ENCODE data around the gene IKBIP.
"Not testable (repeated sequence)": the region's sequence is repeated elsewhere in the genome, so short reads cannot be mapped to it uniquely, and the experiment has no call there.

Gene IKBIP

DNA sequence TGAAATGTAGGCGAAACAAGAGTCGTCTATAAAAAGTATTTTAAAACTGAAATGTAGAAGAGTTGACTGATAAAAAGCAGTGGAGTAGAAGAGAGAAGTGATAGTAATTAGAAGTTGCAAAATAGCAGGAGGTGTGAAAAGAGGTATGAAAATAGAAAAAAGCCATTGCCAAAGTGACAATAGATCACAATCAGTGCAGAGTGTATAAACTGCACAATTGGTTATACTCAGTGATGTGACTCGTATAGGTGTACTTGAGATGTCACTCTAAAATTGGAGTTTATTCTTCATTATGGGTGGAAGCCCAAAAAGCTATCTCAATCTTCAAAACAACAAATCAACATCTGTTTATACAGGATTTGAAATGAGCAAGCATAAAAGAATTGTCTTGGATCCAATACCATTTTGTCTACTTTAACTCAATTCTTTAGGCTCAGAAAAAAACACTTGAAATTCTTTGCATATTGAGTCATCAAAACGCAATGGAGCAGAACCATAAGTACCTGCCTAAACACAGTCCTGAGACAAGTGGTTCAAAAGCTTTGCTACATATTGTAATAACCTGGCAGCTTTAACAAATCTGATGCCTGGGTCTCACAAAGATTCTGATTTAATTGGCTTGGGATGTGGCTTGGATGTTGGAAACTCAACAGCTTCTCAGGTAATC, 8.8 kb downstream of the IKBIP start:
- no peak for DNase-seq

GRCh38 chr12:98618952-98619351, 25.6 kb downstream of the IKBIP start:
- DNase-seq, result no peak

DNA sequence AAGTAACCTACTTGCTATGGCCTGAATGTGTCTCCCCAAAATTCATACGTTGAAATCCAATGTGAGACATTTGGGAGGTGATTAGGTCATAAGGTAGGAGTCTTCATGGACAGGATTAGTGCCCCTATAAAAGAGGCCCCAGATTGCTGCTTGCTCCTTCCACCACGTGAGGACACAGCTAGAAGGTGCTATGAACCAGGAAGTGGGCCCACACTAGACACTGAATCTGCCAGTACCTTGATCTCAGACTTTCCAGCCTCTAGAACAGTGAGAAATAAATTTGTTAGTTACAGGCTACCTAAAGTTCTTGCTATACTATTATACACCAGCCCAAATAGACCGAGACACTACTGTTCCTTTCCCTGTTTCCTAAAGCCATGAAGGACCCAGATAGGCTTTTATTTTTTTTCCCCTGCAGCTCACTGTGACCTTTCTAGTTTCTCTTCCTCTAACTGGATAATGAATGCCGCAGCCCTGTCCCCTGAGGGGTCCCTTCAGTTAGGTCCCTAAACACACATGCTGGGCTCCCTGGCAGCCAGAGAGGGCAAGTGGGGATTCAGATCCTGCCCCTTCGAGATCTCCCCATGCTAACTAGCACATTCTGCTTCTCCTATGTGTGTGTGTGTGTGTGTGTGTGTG, 31.8 kb downstream of the IKBIP start:
- no peak for DNase-seq

DNA sequence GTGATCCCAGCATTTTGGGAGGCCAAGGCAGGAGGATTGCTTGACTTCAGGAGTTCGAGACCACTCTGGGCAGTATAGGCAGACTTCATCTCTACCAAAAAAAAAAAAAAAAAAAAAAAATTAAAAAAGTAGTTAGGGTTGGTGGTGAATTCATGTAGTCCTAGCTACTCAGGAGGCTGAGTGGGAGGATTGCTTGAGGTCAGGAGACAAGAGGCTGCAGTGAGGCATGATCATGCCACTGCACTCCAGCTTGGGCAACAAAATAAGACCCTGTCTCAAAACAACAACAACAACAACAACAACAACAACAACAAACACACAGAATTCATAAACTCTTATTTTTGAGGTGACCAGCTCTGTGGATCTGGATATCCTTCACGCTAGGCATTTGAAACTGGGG, 34.0 kb downstream of the IKBIP start:
- no peak for DNase-seq

GRCh38 chr12:98606359-98606988, 38.1 kb downstream of the IKBIP start:
- DNase-seq, result no peak

- DNase-seq, result no peak
These were observed 42.7 kb downstream of the IKBIP start for GRCh38 chr12:98601924-98602323.

- DNase-seq, result not testable (repeated sequence)
These were observed 47.3 kb downstream of the IKBIP start for GRCh38 chr12:98597313-98597712.

GRCh38 chr12:98595243-98595988, 49.2 kb downstream of the IKBIP start:
- no peak for DNase-seq

DNA sequence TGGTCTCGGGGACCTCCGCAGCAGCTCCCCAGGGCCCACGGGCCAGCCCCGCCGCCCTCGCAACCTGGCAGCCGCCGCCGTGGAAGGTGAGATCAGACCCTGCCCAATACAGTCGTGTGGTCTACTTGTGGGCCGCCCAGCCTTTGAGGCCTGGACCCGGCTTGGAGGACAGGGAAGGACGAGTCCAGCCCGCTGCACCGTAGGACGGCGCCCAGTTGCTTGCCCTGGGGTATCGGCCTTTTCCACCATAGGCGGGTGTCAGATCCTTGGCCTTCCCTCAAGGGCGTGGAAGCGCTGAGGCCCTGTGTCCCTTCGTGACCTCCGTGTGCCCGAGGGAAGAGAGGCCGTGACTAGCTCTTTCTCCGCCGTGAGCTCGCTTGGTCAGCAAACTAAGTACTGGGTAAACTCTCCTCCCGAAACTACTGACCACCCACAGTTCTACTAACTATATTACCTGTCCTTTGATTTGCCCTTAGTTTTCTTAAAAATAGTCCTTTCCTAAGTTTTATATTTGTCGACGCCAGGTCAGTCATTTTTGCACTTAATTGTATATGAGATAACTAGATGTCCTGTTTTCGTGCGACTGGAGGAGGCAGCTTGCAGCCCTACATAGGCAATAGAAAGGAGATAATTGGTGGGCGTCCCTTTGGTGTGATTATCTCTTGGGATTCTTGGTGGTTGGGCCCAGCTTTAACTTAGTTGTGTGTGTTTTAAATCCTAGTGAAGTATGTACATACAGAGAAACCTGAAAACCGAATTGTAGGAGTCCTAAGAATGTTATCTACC, 50.3 kb downstream of the IKBIP start:
- DNase-seq, result no peak

GRCh38 chr12:98593351-98594049, 51.1 kb downstream of the IKBIP start, which contains the start of gene SLC25A3:
SLC25A3 (plus strand) TSS chr12:98593686; CDS start chr12:98593979, 293 bp downstream.
- peak; percentile 92 for DNase-seq

GRCh38 chr12:98592825-98593322, 51.7 kb downstream of the IKBIP start:
- DNase-seq, result no peak

- no peak for DNase-seq
These were observed 53.4 kb downstream of the IKBIP start for GRCh38 chr12:98591209-98591608.

GRCh38 chr12:98587084-98587483, 57.5 kb downstream of the IKBIP start:
- no peak for DNase-seq

GRCh38 chr12:98582093-98582492, 62.5 kb downstream of the IKBIP start:
- DNase-seq, result no peak

GRCh38 chr12:98581101-98581500, 63.5 kb downstream of the IKBIP start:
- DNase-seq, result no peak

DNA sequence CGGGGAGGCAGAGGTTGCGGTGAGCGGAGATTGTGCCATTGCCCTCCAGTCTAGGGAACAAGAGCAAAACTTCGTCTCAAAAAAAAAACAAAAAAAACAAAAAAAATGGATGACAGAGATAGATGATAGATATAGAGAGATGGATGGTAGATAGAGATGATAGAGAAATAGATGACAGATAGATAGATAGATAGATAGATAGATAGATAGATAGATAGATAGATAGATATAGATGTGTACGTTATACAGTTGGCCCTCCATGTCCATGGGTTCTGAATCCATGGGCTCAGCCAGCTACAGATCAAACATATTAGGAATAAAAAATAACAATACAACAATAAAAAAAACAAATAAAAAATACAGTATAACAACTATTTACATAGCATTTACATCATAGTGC, 63.9 kb downstream of the IKBIP start:
- no peak for DNase-seq

GRCh38 chr12:98579835-98580234, 64.8 kb downstream of the IKBIP start:
- no peak for DNase-seq

- no peak for DNase-seq
These were observed 65.2 kb downstream of the IKBIP start for GRCh38 chr12:98579347-98579746.

DNA sequence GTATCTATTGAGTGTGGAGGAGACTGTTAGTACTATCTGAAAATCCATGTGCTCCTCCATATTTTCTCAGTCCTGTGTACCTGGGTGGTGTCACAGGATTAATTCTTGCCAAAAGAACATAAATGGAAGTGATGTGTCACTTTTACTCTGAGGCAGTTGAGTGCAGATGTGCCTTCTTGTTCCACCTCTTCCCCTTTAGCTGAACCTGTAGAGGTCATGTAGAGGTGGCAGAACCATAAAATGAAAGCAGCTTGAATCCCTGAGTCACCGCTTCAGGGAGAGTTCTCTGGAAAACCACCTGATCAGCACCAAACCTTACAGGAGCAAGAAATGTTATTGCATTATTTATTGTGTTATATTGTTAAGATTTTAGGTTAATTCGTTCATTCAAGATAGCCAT, 65.8 kb downstream of the IKBIP start:
- no peak for DNase-seq

DNA sequence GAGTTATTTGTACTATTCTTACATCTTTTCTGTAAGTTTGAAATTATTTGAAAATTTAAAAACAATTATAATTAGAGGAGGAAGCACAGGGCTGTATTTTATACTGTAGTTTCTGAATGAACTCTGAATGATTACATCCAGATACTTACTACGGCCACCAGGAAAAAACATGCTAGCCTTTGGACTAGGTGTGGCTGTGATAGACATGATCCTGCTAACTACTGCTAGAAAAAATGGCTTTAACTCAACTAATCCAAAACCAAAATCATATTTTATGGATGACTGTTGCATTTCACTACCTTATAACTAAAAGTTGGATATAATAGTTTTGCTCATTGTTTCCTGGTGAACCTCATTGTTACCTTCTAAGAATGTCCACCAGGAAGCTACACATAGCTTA, 66.2 kb downstream of the IKBIP start:
- no peak for DNase-seq

DNA sequence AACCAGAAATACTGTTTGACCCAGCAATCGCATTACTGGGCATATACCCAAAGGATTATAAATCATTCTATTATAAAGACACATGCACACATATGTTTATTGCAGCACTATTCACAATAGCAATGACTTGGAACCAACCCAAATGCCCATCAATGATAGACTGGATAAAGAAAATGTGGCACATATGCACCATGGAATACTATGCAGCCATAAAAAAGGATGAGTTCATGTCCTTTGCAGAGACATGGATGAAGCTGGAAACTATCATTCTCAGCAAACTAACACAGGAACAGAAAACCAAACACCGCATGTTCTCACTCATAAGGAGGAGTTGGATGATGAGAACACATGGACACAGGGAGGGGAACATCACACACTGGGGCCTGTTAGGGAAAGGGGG, 67.8 kb downstream of the IKBIP start:
- not testable (repeated sequence) for DNase-seq

- DNase-seq, result no peak
These were observed 69.6 kb downstream of the IKBIP start for GRCh38 chr12:98575013-98575412.

All from activated effector memory CD4-positive, alpha-beta T cell treated with Interleukin-2 at 50 U/mL for 16 hours (primary cell).